ENCODE data around the gene SGTA.

Gene SGTA

DNA sequence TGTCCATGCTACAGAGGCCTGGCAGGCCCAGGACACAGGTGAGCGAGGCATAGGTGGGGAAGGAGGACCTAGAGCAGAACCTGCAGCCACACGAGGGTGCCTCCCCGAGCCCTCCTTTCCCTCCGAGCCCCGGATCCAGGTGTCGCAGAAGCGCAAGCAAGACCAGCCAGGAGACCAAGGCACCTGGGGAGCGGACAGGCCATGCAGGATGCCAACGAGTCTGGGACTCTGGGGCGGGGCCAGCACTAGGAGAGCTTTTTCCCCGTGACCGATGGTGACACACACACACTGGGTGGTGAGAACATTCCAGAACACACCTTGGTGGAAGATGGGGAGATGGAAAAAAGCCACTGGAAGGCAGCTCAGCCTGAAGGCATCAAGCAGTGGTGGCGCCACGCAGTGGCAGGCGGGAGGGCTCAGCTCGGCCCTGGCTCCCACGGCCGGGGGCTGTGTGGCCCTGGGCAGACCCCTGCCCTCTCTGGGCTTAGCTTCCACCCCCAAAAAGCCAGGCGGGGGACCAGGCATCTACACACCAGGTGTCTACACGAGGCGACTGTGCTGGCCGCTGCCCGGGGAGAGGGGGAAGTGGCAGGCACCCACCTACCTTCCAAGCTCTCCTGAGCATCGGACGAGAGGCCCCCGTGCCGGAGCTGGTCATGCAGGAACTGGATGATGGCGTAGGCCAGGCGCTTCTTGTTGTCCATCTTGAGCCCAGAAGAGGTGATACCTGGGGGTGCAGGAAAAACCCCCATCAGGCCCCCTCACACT, 14.5 kb downstream of the SGTA start:
- no peak for DNase-seq

DNA sequence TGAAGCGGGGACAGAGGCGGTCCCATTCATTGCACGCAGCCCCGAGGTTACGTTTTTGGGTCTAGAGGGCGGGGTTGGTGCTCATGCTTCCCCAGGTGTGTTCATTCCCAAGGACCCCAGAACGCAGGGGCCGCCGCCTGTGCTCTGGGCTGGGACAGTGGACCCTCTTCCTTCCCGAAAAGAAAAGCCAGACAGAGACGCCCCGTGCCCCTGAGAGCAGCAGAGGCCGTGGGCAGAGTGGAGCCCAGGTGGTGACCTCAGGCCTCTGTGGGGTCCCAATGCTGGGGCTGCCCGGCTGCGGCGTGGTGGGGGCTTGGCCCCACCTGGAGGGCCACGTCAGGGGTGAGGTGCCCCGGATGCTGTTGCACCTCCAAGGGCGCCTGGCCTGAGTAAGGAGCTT, 15.4 kb downstream of the SGTA start:
- DNase-seq = no peak

DNA sequence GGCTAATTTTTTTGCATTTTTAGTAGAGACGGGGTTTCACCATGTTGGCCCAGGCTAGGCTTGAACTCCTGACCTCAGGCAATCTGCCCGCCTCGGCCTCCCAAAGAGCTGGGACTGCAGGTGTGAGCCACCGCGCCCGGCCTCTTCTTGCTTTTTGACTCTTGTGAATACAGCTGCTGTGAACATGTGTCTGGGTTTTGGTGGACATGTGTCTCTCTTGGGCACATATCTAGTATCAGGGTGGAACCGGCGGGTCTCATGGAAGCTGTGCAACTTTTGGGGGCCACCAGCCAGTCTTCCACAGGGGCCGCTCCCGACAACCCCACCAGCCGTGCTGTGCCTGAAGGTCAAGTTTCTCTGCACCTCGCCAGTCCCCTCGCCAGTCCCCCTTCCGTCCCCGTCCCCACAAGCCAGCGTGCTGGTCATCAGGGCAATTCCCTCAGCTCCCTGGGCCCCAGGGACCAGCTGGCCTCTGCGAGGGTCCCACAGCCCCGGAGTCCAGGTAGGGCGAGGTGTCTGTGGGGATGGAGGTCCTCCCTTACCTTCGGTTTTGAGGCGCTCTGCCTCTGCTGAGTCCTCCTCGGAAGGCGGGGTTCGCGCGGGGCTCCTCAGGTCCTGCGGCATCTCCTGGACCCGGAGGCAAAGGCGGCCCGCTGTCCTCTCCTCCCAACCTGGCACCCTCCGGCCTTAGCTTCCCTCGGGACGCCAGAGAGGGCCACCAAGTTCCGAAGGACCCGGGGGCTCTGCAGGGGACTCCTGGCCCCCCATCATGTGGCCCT, 16.3 kb downstream of the SGTA start:
- no peak for DNase-seq

DNA sequence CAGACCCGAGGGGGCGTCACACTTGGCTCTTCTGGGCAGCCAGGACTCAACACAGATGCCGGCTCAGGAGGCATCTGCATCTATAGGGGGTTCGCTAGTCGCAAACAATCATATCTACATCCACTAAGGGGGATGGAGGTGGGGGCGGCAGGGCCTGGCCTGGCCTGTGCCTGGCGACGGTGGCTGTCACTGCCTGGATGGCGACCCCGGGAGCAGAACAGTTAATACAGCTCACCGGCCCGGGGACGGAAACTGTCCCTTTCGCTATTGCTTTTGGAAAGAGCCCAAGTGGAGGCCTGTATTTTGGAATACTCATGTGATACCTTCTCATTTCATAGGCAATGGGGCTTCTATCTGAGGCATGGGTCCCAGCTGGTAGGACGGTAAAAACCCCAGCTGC, 17.7 kb downstream of the SGTA start:
- no peak for DNase-seq

DNA sequence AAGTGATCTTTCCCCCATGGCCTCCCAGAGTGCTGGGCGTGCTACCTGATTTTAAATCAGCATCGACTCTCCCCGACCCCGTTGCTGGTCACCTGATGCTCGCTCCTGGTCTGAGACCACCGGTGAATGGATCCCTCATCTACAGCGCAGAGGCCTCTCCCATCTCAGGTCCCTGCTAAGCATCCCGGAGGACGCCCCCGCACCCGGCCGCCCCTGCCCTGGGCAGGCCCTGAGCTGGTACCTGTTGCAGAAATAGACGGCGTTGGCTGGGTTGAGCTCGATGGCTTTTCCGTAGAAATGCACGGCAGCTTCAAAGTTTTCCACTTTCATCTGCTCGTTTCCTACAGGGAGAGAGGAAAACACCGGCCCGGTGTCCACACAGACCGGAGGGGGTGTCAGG, 18.1 kb downstream of the SGTA start:
- no peak for DNase-seq

DNA sequence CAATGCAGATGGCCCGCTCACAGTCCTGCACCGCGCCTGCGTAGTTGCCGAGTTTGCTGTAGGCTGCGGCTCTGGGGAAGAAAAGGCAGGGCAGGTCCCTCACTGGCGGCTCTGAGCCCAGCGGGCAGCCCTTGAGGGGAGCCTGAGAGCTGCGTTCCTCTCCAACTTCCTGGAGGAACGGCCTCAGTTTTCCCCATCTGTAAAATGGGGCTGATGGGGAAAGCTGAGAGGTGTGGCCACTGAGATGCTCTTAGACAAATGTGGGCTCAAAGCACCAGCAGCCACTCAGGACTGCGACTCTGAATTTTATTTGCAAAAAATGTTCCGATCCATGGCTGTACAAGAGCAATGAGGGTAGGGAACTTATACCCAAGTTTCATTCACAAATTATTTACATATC, 19.4 kb downstream of the SGTA start:
- no peak for DNase-seq

DNA sequence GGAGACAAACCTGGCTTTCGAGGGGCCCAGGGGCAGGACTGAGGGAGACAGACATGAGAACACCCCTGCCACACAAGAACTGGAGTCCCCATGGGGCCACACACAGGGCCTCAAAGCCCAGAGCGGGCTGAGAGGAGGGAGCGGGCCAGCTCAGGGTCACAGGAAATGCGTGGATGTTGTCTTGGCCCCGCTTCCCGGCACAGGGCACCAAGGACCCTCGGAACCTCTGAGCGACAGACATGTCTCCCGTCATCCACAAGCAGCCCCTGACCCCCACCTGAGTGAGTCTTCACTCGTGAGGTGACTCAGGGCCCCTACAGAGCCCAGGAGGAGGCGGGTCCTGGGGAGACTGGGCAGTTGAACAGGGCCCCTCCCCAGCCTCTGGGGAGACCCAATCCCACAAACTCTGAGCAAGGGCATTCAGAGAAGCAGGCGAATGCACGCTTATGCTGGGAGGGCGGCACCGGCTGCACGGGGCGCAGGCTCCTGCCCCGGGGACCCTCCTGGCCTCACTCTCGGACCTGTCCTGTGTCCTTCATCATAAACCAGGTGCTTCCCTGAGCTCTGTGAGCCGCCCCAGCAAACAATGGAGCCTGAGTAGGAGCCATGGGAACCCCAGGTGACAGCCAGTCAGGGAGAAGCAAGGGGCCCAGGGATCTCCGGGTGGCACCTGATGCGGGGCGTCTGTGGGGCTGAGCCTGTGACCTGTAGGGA, 20.1 kb downstream of the SGTA start:
- no peak for DNase-seq

DNA sequence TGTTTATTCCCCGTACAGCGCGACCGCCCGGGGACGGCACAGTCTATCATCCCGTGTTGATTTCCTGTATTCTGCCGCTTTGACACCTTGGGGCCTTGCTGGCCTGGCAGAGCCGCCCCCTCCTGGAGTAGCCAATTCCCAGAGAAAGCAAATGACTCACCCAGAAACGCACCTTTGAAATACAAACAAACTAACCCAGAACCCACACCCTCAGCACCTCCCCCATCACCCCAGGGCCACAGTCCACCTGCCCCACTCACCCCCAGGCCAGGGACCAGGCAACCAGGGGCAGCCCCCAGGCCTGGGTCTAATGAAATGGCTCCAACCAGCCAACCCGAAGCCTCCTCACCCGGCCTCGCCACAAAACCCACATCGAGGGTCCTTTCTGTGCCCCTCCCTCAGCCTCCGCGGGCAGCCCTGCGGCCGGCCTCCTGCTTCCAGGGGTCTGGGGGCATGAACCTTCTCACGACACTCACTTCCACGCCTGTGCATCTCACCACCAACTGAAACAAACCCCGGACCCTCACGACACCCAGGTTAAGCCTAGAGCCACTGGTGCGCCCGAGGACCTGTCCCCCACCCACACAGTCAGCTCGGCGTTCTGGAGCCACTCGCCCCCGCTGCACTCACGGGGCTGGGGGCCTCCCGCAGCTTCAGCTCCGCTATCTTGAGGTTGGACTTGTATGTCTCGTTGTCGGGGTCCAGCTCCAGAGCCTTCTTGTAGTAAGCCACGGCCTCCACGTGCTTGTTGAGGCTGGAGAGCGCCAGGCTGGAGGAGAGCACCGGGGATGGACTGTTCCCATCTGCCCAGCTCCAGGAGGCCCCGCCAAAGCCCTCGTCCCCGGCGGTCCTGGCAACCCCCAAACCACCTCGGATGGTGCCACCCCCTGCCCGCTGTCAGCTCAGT, 20.9 kb downstream of the SGTA start:
- no peak for DNase-seq

DNA sequence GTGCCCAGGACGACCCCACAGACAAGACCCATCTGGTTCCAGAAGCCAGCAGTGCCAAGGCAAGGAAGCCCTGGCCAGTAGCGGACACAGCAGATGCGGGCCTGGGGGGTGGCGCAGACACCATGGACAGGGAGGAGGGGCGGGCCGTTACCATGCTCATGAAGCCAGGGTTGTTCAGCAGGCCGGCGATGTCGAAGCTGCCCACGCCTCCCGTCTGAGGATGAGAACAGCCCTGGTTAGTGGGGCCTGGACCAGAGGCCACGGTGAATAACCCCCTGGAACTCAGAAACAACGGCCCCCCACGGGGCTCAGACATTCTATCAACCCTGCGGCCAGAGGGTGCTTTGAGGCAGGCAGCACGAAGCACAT, 21.8 kb downstream of the SGTA start:
- no peak for DNase-seq

DNA sequence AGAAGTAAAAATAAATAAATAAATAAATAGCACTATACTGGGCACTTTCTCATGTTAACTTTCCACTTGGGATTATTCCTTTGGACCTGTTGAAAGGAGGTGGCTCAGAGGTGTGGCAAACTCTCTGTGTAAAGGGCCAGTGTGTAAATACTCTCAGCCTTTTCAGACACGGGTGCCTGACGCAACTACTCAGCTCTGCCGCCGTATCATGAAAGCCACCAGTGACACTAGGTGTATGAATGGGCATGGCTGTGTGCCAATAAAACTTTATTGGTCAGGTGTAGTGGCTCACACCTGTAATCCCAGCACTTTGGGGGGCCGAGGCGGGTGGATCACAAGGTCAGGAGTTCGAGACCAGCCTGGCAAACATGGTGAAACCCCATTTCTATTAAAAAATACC, 23.1 kb downstream of the SGTA start:
- no peak for DNase-seq

DNA sequence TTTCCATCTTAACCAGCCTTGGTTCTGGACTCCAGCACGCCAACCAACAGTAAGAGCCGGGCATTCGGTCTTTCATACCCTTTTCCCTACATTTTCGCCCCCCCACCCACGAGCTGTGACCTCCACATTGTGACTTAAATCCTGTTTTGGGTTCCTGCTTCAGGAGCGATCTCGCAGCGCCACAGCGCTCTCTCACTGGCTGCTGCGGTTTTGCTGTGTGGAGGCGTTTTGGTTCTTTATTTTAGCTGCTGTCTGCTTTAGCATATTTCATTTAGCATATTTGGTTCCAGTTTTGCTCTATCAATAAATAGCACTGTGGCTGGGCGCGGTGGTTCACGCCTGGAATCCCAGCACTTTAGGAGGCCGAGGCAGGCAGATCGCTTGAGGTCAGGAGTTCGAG, 23.7 kb downstream of the SGTA start:
- DNase-seq = no peak

DNA sequence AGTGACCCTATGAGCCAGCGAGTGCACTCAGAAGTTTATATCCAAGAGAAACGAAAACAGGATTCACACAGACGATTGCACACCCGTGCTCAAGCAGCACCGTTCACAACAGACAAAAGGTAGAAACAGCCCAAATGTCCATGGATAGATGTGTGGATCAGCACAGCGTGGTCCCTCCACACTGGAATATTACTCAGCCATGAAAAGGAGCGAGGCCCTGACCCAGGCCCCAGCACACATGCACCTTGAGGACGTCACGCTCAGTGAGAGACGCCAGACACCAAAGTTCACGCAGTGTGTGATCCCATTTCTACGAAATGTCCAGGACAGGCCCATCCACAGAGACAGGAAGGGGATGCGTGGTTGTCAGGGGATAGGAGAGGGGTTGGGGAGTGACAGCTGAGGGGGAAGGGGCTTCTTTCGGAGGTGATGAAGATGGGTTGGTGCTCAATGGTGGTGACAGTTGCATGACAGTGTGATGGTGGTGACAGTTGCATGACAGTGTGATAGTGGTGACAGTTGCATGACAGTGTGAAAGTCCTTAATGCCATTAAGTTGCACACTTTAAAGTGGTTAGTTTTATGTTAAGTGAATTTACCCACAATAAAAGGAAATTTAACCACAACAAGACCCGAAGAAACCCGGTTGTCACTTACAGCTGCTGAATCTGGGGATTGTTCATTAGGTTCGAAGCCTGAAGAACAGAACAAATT, 24.3 kb downstream of the SGTA start:
- DNase-seq = no peak

DNA sequence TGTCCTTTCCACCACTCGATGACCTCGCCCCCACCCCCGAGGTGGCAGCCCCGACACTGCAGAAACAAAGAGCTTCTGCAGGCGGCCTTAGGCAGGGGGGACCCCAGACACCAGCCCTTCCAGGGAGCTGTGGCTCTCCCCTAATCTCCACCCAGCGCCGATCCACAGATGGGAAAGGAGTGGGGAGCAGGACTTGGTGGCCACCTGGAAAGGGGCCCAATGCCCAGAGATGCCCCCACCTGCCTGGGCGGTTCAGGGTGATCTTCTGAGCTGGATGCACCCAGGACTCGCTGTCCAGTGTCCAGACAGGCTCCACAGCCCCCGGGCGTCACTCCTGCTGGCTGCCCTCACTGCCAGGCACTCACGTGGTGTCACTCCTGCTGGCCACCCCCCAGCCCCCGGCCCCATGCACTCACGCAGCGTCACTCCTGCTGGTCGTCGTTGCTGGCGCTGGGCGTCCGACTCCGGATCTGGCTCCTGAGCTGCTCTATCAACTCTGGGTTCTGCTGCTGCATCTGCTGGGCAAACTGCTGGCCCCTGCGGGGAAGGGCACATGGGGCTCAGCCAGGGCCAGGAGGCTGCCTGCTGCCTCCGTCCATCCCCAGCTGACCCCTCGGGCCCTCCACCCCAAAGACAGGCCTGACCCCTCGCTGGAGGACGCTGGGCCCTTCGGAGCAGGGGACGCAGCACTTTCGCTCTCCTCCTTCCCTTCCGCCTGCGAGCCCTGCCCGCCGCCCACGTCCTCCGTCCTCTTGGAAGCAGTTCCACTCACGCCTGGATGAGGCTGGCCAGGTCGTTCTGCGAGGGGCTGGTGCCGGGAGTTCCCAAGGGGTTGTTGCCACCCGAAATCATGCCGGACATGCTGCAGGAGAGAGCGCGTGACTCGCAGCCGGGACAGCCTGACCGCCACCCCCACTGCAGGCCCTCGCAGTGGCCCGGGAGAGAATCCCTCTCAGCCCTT, 25.9 kb downstream of the SGTA start:
- DNase-seq = no peak

DNA sequence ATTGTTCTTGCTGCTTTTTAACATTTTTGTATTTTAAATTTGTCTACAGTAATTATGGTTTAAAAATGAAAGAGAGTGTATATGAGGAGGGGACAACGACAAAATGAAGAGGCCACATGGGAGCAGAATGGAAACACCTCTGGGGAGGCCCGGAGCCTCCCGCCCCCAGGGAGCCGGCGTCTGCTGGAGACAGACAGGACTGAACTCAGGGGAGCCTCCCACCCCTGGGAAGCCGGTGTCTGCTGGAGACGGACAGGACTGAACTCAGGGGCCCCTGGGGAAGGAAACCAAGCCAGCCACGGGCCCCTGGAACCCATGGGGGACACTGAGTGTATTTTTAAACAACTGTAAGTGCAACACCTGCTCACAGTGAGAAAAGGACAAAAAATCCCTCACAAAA, 26.6 kb downstream of the SGTA start:
- DNase-seq = no peak

DNA sequence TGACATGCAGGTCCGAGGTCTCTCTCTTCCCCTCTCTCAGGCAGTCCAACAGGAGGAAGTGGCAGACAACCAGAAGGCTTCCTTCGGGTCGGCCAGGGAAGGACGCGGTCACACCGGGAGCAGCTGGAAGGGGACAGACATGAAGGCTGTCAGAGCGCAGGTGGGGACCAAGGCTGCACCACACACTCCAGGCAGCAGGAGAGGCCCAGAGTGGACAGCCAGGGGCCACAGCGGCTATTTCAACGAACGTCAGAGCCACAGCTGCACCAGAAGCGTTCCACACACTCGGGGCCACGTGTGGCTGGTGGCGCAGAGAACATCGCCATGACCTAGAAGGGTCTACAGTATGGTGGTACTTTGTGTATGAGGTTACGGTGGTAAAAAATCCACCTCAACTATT, 27.3 kb downstream of the SGTA start:
- DNase-seq = no peak

DNA sequence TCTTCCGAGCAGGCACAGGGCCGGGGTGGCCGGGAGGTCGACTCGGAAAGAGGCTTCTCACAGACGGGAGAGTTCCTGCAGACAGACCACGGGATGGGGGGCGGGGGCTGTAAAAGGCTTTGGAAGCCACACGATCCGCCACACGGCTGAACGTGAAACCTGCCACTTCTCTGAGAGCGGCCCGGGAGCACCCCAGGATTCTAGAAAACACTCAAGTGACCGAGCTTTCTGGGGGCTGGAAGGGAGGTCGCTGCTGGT, 27.7 kb downstream of the SGTA start:
- DNase-seq = no peak

DNA sequence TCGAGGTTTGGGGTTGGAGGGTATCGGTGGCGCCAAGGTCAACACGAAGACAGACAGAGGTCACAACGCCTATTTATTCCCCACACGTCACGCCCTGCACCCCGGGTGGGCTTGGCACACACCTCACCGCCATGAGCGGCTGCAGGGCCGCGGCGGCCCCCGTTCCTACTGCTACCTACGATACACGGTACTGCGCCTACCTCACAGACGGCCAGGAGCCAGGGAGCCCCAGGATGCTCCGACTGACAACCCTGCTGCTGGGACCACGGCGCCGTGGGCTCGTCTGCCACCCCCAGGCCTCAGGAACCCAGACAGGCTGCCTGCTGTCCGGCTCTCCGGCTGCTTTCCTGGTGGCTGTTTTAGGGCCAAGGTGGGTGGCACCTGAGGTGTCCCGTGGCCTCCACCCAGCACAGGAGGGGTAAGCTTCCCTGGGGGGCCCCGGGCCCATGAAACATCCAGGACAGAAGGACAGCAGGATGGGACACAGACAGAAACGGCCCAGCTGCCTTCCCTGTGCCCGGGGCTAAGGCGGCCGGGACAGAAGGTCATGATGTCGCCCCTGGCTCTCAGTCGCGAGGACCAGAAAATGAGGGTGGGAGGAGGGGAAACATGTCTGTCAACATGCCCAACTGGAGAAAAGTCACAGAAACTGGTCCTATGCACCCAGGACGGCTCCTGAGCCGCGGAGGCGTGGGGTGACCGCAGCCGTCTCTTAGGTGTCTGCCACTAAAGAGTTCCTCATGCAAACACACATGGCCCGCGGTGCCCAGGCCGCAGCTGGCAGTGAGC, 28.2 kb downstream of the SGTA start:
- DNase-seq = no peak

DNA sequence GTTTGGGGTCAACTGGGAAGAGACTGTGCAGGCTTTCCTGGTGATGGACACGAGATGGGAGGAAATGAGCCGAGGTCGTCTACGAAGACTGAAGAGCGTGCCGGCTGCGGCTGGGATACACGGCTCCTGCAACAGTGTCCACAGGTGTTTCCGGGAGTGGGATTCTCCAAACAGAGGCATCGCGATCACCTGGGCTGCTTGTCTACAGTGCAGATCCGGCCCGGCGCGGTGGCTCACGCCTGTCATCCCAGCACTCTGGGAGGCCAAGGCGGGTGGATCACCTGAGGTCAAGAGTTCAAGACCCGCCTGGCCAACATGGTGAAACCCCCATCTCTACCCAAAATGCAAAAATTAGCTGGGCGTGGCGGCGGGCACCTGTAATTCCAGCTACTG, 31.6 kb downstream of the SGTA start:
- no peak for DNase-seq

DNA sequence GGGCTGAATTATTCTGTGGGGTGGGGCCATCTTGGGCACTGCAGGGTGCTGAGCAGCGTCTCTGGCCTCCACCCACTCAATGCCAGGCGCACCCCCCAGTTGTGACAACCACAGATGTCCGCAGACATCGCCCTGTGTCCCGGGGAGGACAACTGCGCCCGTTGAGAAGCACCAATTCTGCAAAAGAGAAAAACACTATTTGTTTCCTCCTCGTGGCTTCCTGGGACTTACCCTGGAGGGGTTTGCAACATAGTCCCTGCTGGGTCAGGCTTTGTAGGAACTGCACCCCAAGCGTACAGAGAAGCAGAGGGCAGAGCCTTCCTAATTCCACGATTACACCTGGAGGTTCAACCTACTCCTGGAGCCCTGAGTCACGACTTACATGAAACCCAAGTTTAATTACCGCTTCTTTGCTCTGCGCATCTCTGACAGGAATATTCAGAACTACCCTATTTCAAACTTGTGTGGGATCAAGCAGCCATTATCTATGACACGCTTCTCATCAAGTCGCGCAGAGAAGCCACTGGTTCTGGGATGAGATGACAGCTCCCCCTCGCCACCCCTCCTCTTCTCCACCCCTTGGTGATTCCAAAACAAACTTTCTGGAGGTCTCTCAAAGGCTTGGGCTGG, 32.1 kb downstream of the SGTA start:
- no peak for DNase-seq

DNA sequence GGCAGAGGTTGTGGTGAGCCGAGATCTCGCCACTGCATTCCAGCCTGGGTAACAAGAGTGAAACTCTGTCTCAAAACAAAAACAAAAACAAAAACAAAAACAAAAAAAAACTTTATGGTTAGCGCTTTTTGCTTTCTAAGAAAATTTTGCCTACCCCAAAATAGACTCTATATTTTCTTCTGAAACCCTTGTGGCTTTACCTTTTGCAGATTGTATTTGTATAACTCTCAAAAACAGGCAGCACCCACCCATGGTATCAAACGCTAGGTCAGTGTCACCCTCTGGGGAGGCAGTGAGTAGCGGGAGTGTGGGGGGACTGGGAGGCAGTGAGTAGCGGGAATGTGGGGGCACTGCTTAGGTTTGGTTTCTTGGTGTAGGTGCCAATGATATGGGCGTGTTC, 35.7 kb downstream of the SGTA start:
- DNase-seq = no peak

Data from NCI-H1930 (cell line).